Gastrocnemius medialis (tissue), 4 donors: ENCODE measurements around the gene WDR20.

Source experiments
- CTCF ChIP-seq, 5 experiments: fragments of 450-650 bp in 3 of 5; fragments of 200-600 bp in 2 of 5; sonication (generic) in 2 of 5; IDR thresholded peaks in 4 of 5; conservative IDR thresholded peaks in 1 of 5; 1 replicate in 4 of 5; 2 replicates in 1 of 5; pipeline ENCODE4 v1.5.1; 2016 to 2019; ENCODE audit warnings: antibody characterized with exemption in 5 of 5, mild to moderate bottlenecking in 3 of 5, moderate library complexity in 3 of 5
- POLR2A ChIP-seq, 2 donors: fragments of 450-650 bp; IDR thresholded peaks; one replicate each; pipeline ENCODE4 v1.6.1; 2017; ENCODE audit warnings: antibody characterized with exemption in 2 of 2, mild to moderate bottlenecking in 2 of 2, moderate library complexity in 2 of 2

GRCh38 chr14:102189874-102190273 is 50.2 kb downstream of the WDR20 start:
- TF ChIP-seq CTCF (IDR thresholded peaks at IDR 0.05 in 4 of 5, conservative IDR thresholded peaks at IDR 0.05 in 1 of 5) (no peak), POLR2A (IDR thresholded peaks at IDR 0.05) (no peak)
